ENCODE data around the gene ZPLD1.

Gene ZPLD1

DNA sequence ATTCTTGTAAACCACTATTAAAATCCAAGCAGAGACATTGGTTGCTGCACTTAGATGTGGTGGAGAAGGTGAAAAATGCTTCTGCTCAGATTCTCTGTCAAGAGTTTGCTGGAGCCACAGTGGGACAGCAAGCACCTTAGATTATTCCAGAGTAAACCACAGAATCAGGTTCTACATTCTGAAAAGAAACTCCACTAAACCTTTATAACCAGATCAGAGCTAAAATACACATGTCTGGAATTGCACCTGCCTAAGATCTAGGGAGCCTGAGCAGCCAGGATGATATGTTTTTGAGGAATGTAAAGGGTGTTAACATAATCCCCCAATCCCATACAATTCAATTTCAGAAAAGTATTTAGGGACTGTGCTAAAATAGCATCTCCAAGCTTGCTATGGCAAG lies at the start of gene ZPLD1:
ZPLD1 (plus strand) TSS at position 301 of the 400 bp plus-strand sequence. CDS start 3,473 bp downstream, outside the sequence.
- H3K27ac ChIP-seq, result no peak within 1 kb of the TSS
- TF ChIP-seq, protein P1, sequence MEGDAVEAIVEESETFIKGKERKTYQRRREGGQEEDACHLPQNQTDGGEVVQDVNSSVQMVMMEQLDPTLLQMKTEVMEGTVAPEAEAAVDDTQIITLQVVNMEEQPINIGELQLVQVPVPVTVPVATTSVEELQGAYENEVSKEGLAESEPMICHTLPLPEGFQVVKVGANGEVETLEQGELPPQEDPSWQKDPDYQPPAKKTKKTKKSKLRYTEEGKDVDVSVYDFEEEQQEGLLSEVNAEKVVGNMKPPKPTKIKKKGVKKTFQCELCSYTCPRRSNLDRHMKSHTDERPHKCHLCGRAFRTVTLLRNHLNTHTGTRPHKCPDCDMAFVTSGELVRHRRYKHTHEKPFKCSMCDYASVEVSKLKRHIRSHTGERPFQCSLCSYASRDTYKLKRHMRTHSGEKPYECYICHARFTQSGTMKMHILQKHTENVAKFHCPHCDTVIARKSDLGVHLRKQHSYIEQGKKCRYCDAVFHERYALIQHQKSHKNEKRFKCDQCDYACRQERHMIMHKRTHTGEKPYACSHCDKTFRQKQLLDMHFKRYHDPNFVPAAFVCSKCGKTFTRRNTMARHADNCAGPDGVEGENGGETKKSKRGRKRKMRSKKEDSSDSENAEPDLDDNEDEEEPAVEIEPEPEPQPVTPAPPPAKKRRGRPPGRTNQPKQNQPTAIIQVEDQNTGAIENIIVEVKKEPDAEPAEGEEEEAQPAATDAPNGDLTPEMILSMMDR (IDR thresholded peaks at IDR 0.05), result no peak
- no peak for TF ChIP-seq ZFX (IDR thresholded peaks at IDR 0.05; ENCODE audit: borderline replicate concordance)

DNA sequence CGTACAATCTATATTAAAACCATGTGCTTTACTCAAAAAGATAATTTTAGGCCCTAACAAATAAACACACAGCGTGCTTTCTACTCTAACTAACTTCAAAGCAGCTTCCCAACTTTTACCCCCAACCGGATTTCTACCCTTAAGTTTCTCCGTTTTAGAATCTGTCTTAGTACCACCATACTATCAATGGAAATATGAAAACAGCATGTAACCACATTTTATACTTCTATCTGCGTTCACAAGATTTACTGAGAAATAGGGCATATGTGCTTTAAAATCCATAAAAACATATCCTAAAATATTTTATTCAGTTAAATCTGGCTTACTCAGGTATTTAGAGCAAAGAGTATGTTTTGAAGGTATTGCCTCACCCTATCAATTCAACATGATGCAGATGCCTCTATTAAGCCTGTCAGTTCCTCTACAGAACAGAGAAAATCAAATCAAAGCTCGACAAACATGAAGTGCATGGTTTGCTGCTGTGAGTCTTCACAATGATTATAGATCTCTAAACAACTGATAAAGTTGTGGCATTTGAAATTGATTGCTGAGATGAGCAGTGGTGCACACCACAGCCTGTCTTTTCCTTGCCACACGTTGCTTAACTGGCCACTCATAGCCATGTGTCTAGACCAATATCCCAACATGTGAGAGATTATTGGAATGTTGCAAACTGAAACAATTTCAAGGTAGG lies 44.5 kb upstream of the ZPLD1 start:
- no peak overlapping the region for H3K27ac ChIP-seq
- TF ChIP-seq ZFX (IDR thresholded peaks at IDR 0.05; ENCODE audit: borderline replicate concordance), result no peak
- TF ChIP-seq, protein P1 (IDR thresholded peaks at IDR 0.05), result no peak

DNA sequence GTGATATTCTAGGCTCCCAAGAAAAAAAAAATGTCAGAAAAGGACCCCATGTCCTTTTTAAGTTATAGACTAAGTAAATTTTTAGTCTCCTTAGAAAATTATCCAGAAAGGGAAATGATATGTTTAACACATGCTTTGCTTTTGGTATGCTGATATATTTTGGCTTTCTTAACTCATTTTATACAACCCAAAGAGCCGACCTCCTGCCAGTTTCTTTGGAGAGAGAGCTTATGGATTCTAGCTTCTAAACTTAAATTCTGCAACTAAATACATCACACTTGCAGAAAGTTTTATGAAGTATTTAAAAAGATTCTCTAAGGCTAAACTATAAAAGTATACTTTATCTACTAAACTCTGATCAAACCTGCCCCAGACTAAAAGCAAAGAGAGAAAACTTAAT lies 43.9 kb upstream of the ZPLD1 start:
- H3K27ac ChIP-seq, result no peak overlapping the region
- TF ChIP-seq, protein P1 (IDR thresholded peaks at IDR 0.05), result no peak
- TF ChIP-seq ZFX (IDR thresholded peaks at IDR 0.05; ENCODE audit: borderline replicate concordance), result no peak

DNA sequence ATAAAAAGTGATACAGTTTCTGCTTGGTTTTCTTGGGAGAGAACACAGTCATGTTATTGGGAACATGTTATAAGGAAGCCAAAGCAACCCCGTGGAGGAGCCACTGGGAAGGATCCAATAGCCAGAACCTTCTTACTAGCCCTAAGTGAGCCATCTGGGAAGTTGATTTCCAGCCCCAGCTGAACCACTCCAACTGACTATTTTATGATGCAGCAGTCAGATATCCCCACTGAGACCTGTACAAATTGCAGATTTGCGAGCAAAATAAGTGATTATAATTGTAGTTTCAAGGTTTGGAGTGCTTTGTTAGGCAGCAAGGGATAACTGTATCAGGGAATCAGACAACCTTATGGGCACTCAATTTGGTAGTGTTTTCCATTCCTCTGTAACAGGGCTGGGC lies 43.3 kb upstream of the ZPLD1 start:
- TF ChIP-seq, protein P1 (IDR thresholded peaks at IDR 0.05), result no peak
- TF ChIP-seq ZFX (IDR thresholded peaks at IDR 0.05; ENCODE audit: borderline replicate concordance), result no peak
- H3K27ac ChIP-seq, result no peak overlapping the region

DNA sequence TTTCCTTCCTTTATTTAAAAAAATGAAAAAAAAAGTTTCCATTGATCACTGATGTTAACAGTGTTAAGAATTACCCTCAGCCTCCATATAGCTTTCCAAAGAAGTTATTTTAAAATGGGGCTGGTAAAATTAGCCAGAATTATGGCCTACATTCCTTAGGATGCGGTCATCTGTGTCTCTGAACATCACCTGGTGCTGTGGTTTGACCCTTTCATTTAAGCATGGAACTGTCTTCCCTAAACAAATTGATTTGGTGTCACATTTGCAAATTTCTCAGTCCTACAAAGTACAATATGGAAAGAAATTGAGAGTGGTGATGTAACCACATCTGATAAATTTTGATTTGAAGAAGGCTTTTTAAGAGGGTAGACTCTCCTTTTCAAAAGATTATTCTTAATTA lies 40.3 kb upstream of the ZPLD1 start:
- no peak overlapping the region for H3K27ac ChIP-seq
- TF ChIP-seq, protein P1 (IDR thresholded peaks at IDR 0.05), result no peak
- TF ChIP-seq ZFX (IDR thresholded peaks at IDR 0.05; ENCODE audit: borderline replicate concordance), result no peak

DNA sequence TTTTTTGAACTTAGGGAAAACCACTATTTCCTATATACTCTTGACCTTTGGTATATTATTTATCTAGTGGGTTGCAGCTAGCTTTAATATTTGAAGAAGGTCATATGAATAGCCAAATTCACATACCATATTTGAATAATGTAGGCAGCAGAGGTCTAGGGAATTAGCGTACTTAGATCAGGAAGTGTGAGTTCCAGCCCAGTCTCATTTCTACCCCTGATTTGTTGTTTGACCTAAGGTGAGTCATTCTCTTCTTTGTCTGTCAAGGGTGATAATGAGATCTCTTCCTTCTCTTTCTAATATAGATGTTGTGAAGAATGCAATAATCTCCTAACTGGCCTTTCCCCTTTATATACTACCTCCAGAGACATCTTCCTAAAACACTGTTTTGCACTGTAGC lies 36.6 kb upstream of the ZPLD1 start:
- no peak for TF ChIP-seq ZFX (IDR thresholded peaks at IDR 0.05; ENCODE audit: borderline replicate concordance)
- TF ChIP-seq, protein P1 (IDR thresholded peaks at IDR 0.05), result no peak
- H3K27ac ChIP-seq, result no peak overlapping the region

DNA sequence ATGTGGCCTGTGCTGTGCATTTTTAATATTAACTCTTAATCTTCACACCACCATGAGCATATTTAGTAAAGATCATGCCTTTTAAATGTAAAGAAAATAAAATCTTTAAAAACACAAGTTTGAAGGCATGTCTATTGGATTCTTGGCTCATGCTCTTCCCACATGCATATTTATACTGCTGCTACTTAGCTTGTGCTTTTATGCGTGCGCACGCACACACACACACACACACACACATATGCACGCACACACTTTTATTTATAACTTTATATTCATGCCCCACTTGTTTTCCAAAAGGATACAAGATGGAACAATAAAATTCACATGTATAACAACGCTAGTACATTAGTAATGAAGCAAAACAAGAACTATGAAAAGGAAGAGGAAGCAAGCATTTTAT lies 36.1 kb upstream of the ZPLD1 start:
- H3K27ac ChIP-seq, result no peak overlapping the region
- no peak for TF ChIP-seq ZFX (IDR thresholded peaks at IDR 0.05; ENCODE audit: borderline replicate concordance)
- TF ChIP-seq, protein P1 (IDR thresholded peaks at IDR 0.05), result no peak
